GM19395 (cell line): ENCODE measurements around the gene TIMM13.

ENCODE experiments used
- ATAC-seq: cut with Tn5 transposase; IDR thresholded peaks from one replicate; pipeline ENCODE4 v1.9.1; 2021; ENCODE audit warnings: mild to moderate bottlenecking, moderate library complexity; ENCODE audit not compliant: unreplicated experiment

TIMM13 gene

GRCh38 chr19:2387367-2388288 lies 39.8 kb downstream of the TIMM13 start:
- no peak for ATAC-seq

GRCh38 chr19:2385053-2385721 lies 42.2 kb downstream of the TIMM13 start:
- no peak for ATAC-seq

- ATAC-seq = no peak
Observed at GRCh38 chr19:2382530-2383222, 44.7 kb downstream of the TIMM13 start.

- ATAC-seq = no peak
Observed at GRCh38 chr19:2381148-2381820, 46.1 kb downstream of the TIMM13 start.

DNA sequence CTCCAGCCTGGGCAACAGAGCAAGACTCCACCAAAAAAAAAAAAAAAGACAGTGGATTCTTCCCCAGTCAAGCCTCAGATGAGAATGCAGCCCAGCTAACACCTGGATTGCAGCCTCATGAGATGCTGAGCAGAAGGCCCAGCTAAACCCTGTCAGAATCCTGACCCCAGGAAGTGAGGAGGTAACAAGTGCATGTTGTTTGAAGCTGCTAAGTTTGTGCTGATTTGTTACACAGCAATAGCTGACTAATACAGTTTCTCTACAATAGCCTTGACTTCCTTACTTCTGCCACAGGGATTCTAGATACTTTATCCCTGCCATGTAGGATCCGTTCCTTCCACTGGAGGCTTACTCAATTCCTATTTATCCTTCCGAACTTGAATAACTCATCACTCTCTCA lies 46.8 kb downstream of the TIMM13 start:
- no peak for ATAC-seq

- ATAC-seq = no peak
Observed at GRCh38 chr19:2376784-2377519, 50.4 kb downstream of the TIMM13 start.
